ENCODE data around the gene ACP4.

ACP4 gene

GRCh38 chr19:50822661-50823208, 32.5 kb downstream of the ACP4 start:
- DNase-seq (ENCODE audit: low read depth in 2 of 2), result no peak

GRCh38 chr19:50823389-50824042, 33.3 kb downstream of the ACP4 start, which contains the start of gene KLK1:
Gene KLK1 (minus strand): TSS chr19:50823787. CDS start chr19:50823748, 39 bp downstream.
- DNase-seq (ENCODE audit: low read depth in 2 of 2), result no peak

- no peak for DNase-seq (ENCODE audit: low read depth in 2 of 2)
Observed at GRCh38 chr19:50826492-50827240, 36.5 kb downstream of the ACP4 start.

DNA sequence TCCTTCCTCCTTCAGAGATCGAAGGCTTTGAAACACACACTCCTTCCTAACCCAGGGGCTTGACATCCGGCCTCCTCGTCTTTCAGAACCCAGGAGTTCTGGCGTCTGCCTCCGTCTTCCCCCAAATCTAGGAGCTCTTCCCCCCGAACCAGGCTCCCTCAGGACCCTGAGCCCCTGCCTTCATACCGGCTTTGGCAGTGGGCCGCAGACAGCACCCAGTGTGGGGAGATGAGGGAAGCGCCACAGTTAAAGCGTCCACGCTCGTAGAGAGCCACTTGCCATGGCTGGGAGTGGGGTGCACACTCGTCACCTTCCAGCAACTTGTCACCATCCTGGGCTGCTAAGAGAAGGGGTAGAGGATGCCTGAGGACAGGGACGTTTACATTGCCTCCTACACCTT, 37.3 kb downstream of the ACP4 start:
- DNase-seq (ENCODE audit: low read depth in 2 of 2), result no peak

DNA sequence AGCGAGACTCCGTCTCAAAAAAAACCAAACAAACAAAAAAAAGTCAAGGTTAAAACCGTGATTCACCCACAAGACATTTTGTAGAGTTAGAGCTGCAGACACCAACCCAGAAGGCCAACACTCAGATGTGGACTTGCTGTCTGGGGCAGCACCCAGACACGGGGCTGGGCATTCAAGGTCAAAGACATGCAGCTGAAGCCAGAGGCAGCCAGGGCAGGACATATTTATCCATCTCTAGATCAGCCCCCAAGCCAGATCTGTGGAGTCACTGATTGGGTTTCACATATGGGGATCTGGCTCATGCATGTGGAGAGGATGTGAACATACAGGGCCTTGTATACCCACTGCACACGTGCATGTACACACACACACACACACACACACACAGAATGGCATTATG, 39.6 kb downstream of the ACP4 start:
- DNase-seq (ENCODE audit: low read depth in 2 of 2), result no peak

- DNase-seq (ENCODE audit: low read depth in 2 of 2), result no peak
Observed at GRCh38 chr19:50830266-50831025, 40.2 kb downstream of the ACP4 start.

GRCh38 chr19:50831026-50831396, 40.8 kb downstream of the ACP4 start:
- no peak for DNase-seq (ENCODE audit: low read depth in 2 of 2)

DNA sequence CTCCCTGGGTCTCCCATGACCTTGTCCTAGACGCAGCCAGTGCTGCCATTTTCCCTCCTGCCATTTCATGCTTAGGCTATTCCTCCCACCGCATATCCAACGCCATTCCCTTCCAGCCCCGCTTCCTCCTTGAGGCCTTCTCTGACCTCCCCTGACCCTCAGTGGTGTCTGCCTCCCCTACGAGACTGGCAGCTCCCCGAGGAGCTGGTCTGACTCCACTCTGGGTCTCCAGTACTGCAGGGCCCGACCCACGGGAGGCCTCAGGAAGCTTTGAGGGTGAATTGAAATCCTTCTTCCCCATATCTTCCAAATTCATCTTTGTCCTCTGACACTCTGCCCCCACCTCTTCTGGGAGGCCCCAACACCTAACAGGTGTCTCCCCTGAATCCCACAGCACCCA, 42.5 kb downstream of the ACP4 start:
- no peak for DNase-seq (ENCODE audit: low read depth in 2 of 2)

GRCh38 chr19:50833117-50833801, 43.0 kb downstream of the ACP4 start, which contains the start of gene KLK15:
Gene KLK15 (minus strand): TSS chr19:50833574. CDS start chr19:50831492, 2,082 bp downstream.
- no peak for DNase-seq (ENCODE audit: low read depth in 2 of 2)

GRCh38 chr19:50833802-50834167, 43.6 kb downstream of the ACP4 start:
- DNase-seq (ENCODE audit: low read depth in 2 of 2), result no peak

GRCh38 chr19:50835103-50835784, 45.0 kb downstream of the ACP4 start:
- DNase-seq (ENCODE audit: low read depth in 2 of 2), result no peak

DNA sequence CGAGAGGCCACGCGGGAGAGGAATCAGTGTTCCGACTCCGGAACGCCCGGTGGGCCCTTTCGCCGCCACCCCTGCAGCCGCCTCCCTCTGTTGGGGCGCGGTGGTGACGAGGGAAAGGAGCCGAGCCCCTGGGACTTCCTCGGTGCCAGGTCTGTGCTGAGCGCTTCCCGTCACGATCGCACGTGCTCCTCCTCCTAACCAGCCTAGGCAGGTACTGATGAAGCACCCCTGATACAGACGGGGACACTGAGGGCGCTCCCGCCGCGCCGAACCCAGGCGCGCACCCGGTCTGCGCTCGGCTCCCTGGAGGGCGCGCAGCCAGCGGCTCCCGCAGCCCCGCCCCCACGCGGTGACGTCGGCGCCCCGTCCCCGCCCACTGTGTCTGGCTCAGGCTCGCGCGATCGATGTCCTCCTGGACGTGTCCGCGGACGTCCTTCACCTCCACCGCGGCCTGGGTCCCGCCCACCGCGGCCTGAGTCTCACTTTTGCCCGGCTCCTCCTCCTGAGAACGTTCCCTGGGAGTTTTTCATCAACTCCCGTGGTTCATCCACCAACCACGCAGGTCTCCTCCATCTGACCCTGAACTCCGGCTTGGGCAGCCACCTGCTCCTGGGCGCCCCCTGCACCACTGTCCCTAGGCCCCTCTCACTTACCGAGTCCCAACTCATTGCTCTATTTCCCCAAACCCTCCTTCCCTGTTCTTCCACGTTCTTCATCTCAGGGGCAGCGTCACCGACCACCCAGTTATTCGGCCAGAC, 45.7 kb downstream of the ACP4 start:
- peak; percentile 23 to 49 for DNase-seq (ENCODE audit: low read depth in 2 of 2)

DNA sequence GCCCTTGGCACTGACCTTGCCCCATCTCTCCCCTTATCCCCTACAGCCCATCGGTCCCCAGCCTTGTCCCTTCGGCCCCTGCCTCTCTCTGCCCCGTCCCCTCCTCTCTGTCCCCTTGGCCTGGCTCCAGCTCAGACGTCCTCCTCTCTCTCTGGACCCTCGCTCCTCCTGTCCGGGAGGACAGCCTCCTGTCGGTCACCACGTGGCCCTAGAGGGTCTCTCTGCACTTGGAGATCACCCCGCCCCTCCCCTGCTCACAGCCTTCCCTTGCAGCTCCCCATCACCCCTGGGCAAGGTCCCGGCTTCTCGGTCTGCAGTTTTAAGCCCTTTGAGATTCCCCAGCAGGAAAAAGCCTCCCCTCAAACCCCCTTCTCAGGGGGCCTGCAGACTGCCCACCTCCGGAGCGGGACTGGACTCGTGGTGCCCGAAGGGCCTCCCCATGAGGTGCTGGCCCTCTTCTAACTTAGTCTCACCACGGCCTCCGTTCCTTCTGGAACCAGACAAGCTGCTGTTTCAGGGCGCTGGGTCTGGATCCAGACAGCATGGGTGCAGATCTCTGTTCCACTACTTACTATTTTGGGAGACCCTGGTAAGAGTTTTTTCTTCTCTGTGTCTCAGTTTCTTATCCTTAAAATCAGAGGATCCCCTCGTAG, 46.5 kb downstream of the ACP4 start:
- no peak for DNase-seq (ENCODE audit: low read depth in 2 of 2)

DNA sequence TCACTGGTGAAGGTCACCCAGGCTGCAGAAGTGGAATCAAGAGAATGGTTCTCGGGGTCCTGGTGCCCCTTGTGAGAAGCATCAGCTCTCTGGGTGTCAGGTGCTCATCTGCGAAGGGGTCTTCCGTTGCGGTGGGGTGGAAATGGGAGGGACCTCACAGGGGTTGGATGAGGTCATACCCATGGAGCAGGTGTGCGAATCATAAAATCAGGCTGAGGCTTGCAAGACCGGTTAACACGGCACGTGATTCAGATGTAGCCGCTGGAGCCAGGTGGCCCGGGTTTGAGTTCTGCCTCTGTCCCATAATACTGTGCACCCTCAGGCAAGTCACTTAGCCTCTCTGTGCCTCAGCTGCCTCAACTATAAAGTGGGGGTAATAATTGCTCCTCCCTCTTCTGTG, 47.1 kb downstream of the ACP4 start:
- DNase-seq (ENCODE audit: low read depth in 2 of 2), result no peak

DNA sequence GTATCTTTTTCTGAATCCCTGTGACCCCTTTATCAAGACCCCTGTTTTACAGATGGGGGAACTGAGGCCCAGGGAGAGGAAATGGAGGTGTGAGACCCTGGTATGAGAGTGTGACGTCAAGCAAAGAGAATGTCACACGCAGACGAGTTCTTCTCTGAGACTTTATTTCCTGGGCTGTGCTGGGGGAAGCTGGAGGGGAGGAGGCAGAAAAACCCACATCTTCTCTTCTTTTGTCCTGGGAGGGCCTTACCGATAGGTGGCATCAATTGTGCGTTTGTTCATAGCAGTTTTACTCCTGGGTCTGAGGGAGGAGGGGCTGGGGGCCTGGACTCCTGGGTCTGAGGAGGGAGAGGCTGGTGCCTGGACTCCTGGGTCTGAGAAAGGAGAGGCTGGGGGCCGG, 48.0 kb downstream of the ACP4 start:
- DNase-seq (ENCODE audit: low read depth in 2 of 2), result no peak

DNA sequence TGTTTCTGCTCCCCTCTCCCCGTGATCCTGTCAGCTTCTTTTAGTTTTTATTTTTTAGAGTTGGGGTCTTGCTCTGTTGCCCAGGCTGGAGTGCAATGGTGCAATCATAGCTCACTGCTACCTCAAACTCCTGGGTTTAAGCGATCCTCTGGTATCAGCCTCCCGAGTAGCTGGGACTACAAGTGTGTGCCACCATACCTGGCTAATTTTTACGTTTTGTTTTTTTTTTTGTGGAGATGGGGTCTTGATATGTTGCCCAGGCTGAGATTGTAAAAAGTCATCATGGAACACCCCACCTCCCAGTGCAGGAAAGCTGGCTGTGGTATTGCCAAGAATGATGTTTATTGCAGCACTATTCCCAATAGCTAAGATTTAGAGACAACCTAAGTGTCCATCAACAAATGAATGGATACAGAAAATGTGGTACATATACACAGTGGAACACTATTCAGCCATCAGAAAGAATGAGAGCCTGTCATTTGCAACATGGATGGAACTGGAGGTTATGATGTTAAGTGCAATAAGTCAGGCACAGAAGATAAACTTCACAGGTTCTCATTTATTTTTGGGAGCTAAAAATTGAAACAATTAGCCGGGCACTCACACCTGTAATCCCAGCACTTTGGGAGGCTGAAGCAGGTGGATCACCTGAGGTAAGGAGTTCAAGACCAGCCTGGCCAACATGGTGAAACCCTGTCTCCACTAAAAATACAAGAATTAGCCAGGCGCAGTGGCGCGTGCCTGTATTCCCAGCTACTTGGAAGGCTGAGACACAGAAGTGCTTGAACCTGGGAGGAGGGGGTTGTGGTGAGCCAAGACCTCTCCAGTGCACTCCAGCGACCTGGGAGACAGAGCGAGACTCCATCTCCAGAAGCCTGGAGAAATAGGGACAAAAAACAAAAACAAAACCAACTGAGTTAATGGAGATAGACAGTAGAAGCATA, 49.8 kb downstream of the ACP4 start:
- DNase-seq (ENCODE audit: low read depth in 2 of 2), result no peak

DNA sequence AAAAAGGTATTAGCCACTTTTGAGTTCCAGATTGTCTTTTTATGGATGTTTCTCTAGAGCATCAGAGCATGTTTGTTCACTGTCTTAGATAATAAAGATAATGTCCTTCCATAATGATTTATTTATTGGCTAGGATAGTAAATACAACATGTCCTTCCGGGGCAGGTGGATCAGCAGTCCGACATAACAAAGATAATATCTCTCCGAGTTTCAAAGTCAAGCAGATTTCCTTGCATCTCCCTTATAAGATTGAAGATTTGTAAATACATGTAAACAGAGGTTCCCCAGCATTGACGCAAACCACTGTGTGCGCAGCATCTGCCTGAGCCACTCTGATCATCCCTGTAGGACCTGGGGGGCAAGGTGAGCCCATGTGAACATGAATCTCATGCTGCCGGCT, 51.9 kb downstream of the ACP4 start:
- DNase-seq (ENCODE audit: low read depth in 2 of 2), result no peak

- DNase-seq (ENCODE audit: low read depth in 2 of 2), result no peak
Observed at GRCh38 chr19:50843205-50843604, 53.0 kb downstream of the ACP4 start.

DNA sequence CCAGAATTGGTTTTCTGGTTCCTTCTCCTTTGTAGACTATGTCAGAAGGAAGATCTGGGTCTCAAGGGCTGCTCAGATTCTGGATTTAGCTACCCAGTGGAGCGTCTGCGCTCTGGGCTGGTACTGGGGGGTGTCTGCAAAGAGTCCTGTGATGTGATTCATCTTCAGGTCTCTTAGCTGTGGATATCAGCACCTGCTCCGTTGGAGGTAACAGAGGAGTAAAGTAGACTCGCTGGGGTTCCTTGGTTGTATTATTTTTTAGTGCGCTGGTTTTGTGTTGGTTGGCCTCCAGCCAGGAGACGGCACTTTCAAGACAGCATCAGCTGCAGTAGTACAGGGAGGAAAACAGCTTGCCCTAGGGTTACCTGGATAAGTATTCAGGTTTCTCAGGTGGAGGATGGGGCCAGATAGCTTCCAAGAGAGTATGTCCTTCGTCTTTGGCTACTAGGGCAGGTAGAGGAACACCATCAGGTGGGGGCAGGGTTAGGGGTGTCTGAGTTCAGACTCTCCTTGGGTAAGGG, 53.5 kb downstream of the ACP4 start:
- no peak for DNase-seq (ENCODE audit: low read depth in 2 of 2)
